DOHH2 (cell line): ENCODE data around the gene SCFD2.

Experiments
- H3F3A ChIP-seq: fragments of 200-600 bp; sonication (generic), shearing (Covaris generic); 2 replicates; pipeline ENCODE4 v1.6.0; 2016; ENCODE audit warnings: antibody characterized with exemption, mild to moderate bottlenecking; ENCODE audit not compliant: control insufficient read depth, insufficient read depth
- H3K27ac ChIP-seq: fragments of 200-600 bp; sonication (generic); 2 replicates; pipeline ENCODE4 v1.5.1; 2014; ENCODE audit warnings: low read depth, mild to moderate bottlenecking, low read length, moderate library complexity
- H3K27me3 ChIP-seq: fragments of 200-600 bp; sonication (generic); 2 replicates; pipeline ENCODE4 v1.6.1; 2014; ENCODE audit warnings: mild to moderate bottlenecking, low read length, mixed read lengths; ENCODE audit not compliant: control insufficient read depth
- H3K36me3 ChIP-seq: fragments of 200-600 bp; sonication (generic); 2 replicates; pipeline ENCODE4 v1.6.1; 2014; ENCODE audit warnings: mild to moderate bottlenecking, low read length, moderate library complexity, mixed read lengths; ENCODE audit not compliant: control insufficient read depth
- H3K4me1 ChIP-seq: fragments of 200-600 bp; sonication (generic); 2 replicates; pipeline ENCODE4 v1.6.1; 2014; ENCODE audit warnings: mild to moderate bottlenecking, low read length, mixed read lengths; ENCODE audit not compliant: control insufficient read depth
- H3K4me2 ChIP-seq: fragments of 200-600 bp; sonication (generic); 2 replicates; pipeline ENCODE4 v1.6.0; 2014; ENCODE audit warnings: mild to moderate bottlenecking, low read length, moderate library complexity
- H3K4me3 ChIP-seq: fragments of 200-600 bp; sonication (generic); 2 replicates; pipeline ENCODE4 v1.5.1; 2014; ENCODE audit warnings: mild to moderate bottlenecking, low read length, mixed read lengths
- H3K79me2 ChIP-seq: fragments of 200-600 bp; sonication (generic); 2 replicates; pipeline ENCODE4 v1.6.1; 2014; ENCODE audit warnings: mild to moderate bottlenecking, low read length, mixed read lengths; ENCODE audit not compliant: control insufficient read depth
- H3K9me2 ChIP-seq: fragments of 200-600 bp; sonication (generic); replicated peaks from 2 replicates; pipeline ENCODE4 v1.6.1; 2014; ENCODE audit warnings: mild to moderate bottlenecking, low read length, mixed read lengths; ENCODE audit not compliant: control insufficient read depth
- H3K9me3 ChIP-seq: fragments of 200-600 bp; sonication (generic); 2 replicates; pipeline ENCODE4 v1.6.1; 2014; ENCODE audit warnings: antibody characterized with exemption, low read length, mixed read lengths; ENCODE audit not compliant: control insufficient read depth, insufficient read depth
- H4K20me1 ChIP-seq: fragments of 200-600 bp; sonication (generic); 2 replicates; pipeline ENCODE4 v1.6.0; 2014; ENCODE audit warnings: low read depth, mild to moderate bottlenecking, antibody characterized with exemption, low read length, moderate library complexity; ENCODE audit not compliant: control insufficient read depth, insufficient read depth
- CTCF ChIP-seq: fragments of 200-600 bp; sonication (generic); IDR thresholded peaks from one replicate; pipeline ENCODE4 v1.5.1; 2014; ENCODE audit warnings: antibody characterized with exemption, mild to moderate bottlenecking, low read depth, low read length; ENCODE audit not compliant: poor library complexity, severe bottlenecking
- EZH2phosphoT487 ChIP-seq: fragments of 200-600 bp; sonication (generic); IDR thresholded peaks from 2 replicates; pipeline ENCODE4 v1.6.1; 2017; ENCODE audit warnings: borderline replicate concordance, mild to moderate bottlenecking, antibody characterized with exemption, low read length, moderate library complexity, mixed read lengths

Gene SCFD2

GRCh38 chr4:53004497-53005148, 361.2 kb downstream of the SCFD2 start:
- Histone ChIP-seq H3K9me3 (peaks cover 5% of the 10 kb centered on the region; the same call in 1 of the 2 replicates), H3K4me2 (no peak overlapping the region), H3K4me1 (peaks cover 2% of the 10 kb centered on the region), H3F3A (no peaks in the 10 kb centered on the region), H3K27me3 (no peaks in the 10 kb centered on the region), H4K20me1 (no peaks in the 10 kb centered on the region), H3K79me2 (no peaks in the 10 kb centered on the region), H3K4me3 (no peak overlapping the region), H3K27ac (no peak overlapping the region), H3K36me3 (no peaks in the 10 kb centered on the region), H3K9me2 (no peaks in the 10 kb centered on the region)
- no peak for TF ChIP-seq CTCF

DNA sequence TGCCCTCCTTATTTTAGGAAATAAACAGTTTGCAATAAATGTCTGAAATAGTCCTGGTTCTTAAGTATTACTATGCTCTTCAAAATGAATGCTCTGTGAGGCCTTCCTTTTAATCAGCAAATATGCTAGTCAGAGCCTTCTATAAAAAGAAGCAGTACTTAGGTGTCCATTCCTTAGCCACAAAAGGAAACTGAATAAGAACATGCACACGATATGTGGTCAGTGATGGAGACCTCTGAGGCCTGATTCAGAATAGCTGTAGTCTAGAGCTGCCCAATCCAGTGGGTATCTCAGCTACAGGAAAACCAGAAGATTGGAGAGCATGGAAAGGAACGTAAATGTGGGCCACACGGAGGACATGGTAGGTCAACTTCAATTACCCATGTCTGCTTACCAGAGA, 361.9 kb downstream of the SCFD2 start:
- Histone ChIP-seq H3K79me2 (no peaks in the 10 kb centered on the region), H3K27ac (no peak overlapping the region), H3K9me3 (peaks cover 5% of the 10 kb centered on the region; the same call in 1 of the 2 replicates), H3K4me1 (no peaks in the 10 kb centered on the region), H3K4me2 (no peak overlapping the region), H3K36me3 (no peaks in the 10 kb centered on the region), H3K9me2 (no peaks in the 10 kb centered on the region), H3K27me3 (no peaks in the 10 kb centered on the region), H3F3A (no peaks in the 10 kb centered on the region), H3K4me3 (no peak overlapping the region), H4K20me1 (no peaks in the 10 kb centered on the region)
- TF ChIP-seq CTCF: no peak
- TF ChIP-seq EZH2phosphoT487: no peak

GRCh38 chr4:53000560-53000959, 365.3 kb downstream of the SCFD2 start:
- H3K27me3 ChIP-seq: no peaks in the 10 kb centered on the region
- no peaks in the 10 kb centered on the region for H3K9me3 ChIP-seq
- H3K4me2 ChIP-seq: no peak overlapping the region
- H3F3A ChIP-seq: no peaks in the 10 kb centered on the region
- H3K4me1 ChIP-seq: no peaks in the 10 kb centered on the region
- H4K20me1 ChIP-seq: no peaks in the 10 kb centered on the region
- no peaks in the 10 kb centered on the region for H3K79me2 ChIP-seq
- no peaks in the 10 kb centered on the region for H3K36me3 ChIP-seq
- TF ChIP-seq CTCF (no peak), EZH2phosphoT487 (no peak)
- H3K4me3 ChIP-seq: no peak overlapping the region
- no peaks in the 10 kb centered on the region for H3K9me2 ChIP-seq
- no peak overlapping the region for H3K27ac ChIP-seq
